Vagina (tissue), 2 donors: Measurements from ENCODE around the gene ZNF474. TPM values are rescaled to one million over a fixed set of nuclear protein-coding genes. Genes with fewer than 3 reads are reported as not detected.

ENCODE experiments used
- DNase-seq, 2 donors: peaks; one replicate each; pipeline ENCODE4 v3.0.0-alpha.2; 2017; ENCODE audit errors: extremely low spot score in 2 of 2
- H3K27ac ChIP-seq: fragments of 200-600 bp; sonication (generic); one replicate; pipeline ENCODE4 v1.5.1; 2019
- H3K27me3 ChIP-seq: fragments of 200-600 bp; sonication (generic); one replicate; pipeline ENCODE4 v1.5.1; 2019
- H3K36me3 ChIP-seq, 2 donors: fragments of 200-600 bp; sonication (generic); one replicate each; pipeline ENCODE4 v1.5.1; 2017 to 2019
- H3K4me1 ChIP-seq: fragments of 200-600 bp; sonication (generic); one replicate; pipeline ENCODE4 v1.5.1; 2019
- H3K4me3 ChIP-seq, 2 donors: fragments of 200-600 bp; sonication (generic); 1 replicate in 1 of 2; 2 replicates in 1 of 2; pipeline ENCODE4 v1.5.1; 2016 to 2019
- H3K9me3 ChIP-seq: fragments of 200-600 bp; sonication (generic); one replicate; pipeline ENCODE4 v1.5.1; 2019
- POLR2A ChIP-seq, 2 donors: fragments of 450-650 bp; IDR thresholded peaks; one replicate each; pipeline ENCODE4 v1.6.1; 2017; ENCODE audit warnings: antibody characterized with exemption in 2 of 2, mild to moderate bottlenecking in 2 of 2, moderate library complexity in 2 of 2
- POLR2AphosphoS5 ChIP-seq, 2 donors: sonication (generic); formaldehyde crosslinking; IDR thresholded peaks; one replicate each; pipeline ENCODE4 v1.9.0; 2017; ENCODE audit warnings: antibody characterized with exemption in 2 of 2, mild to moderate bottlenecking in 2 of 2, low read depth in 1 of 2; ENCODE audit not compliant: insufficient read depth in 1 of 2
- intact Hi-C: fragments of 100-400 bp; cut with DNase I; formaldehyde crosslinking; loops from one replicate; pipeline ENCODE4 v1.15.1; 2023
- total RNA-seq: library from RNA; depleted of rRNA; stranded (reverse); fragments of >200 nt; gene quantifications from one replicate; pipeline ENCODE4 v1.2.3, GENCODE V29; 2016
- TF ChIP-seq, protein P1 (sequence below), 3 experiments: fragments of 450-650 bp in 2 of 3; fragments of 200-600 bp in 1 of 3; sonication (generic) in 1 of 3; IDR thresholded peaks; one replicate each; pipeline ENCODE4 v1.5.1; 2017 to 2019; ENCODE audit warnings: antibody characterized with exemption in 3 of 3, mild to moderate bottlenecking in 2 of 3, moderate library complexity in 2 of 3

ZNF474 gene
- total RNA-seq, result 0.49 TPM

DNA sequence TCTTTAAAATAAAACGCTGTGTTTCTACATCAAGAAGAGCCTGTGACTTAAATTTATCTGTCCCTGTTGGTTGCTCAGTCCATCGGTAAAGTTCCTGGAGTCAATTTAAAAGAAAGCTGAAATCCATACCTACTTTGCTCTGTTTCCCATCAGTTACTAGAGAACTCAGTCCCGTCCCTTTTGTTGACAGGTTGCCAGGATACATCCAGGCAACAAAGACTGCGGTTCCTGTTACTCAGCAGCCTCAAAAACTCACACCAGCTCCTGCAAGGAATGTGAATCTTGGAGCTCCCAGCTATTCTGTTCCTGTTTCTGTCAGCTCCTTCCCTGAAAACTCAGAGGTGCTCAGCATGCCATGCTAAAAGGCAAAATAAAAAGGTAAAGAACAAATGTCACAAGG lies at the start of gene ZNF474:
Gene ZNF474, plus strand, starts transcription at position 241 of the 400 bp plus-strand sequence. CDS start 22,445 bp downstream, outside the sequence.
- peaks cover 13% of the 10 kb centered on the region for H3K4me1 ChIP-seq
- TF ChIP-seq POLR2AphosphoS5 (IDR thresholded peaks at IDR 0.05; ENCODE audit: insufficient read depth in 1 of 2, low read depth in 1 of 2), result no peak
- TF ChIP-seq, protein P1, sequence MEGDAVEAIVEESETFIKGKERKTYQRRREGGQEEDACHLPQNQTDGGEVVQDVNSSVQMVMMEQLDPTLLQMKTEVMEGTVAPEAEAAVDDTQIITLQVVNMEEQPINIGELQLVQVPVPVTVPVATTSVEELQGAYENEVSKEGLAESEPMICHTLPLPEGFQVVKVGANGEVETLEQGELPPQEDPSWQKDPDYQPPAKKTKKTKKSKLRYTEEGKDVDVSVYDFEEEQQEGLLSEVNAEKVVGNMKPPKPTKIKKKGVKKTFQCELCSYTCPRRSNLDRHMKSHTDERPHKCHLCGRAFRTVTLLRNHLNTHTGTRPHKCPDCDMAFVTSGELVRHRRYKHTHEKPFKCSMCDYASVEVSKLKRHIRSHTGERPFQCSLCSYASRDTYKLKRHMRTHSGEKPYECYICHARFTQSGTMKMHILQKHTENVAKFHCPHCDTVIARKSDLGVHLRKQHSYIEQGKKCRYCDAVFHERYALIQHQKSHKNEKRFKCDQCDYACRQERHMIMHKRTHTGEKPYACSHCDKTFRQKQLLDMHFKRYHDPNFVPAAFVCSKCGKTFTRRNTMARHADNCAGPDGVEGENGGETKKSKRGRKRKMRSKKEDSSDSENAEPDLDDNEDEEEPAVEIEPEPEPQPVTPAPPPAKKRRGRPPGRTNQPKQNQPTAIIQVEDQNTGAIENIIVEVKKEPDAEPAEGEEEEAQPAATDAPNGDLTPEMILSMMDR (IDR thresholded peaks at IDR 0.05), result no peak
- no peak for TF ChIP-seq POLR2A (IDR thresholded peaks at IDR 0.05)
- H3K9me3 ChIP-seq, result no peaks in the 10 kb centered on the region
- no peak within 1 kb of the TSS for H3K4me3 ChIP-seq
- H3K27me3 ChIP-seq, result no peaks in the 10 kb centered on the region
- no peak for DNase-seq
- H3K36me3 ChIP-seq, result no peaks in the 10 kb centered on the region
- H3K27ac ChIP-seq, result no peak within 1 kb of the TSS
- intact Hi-C loops, result no loop called here

DNA sequence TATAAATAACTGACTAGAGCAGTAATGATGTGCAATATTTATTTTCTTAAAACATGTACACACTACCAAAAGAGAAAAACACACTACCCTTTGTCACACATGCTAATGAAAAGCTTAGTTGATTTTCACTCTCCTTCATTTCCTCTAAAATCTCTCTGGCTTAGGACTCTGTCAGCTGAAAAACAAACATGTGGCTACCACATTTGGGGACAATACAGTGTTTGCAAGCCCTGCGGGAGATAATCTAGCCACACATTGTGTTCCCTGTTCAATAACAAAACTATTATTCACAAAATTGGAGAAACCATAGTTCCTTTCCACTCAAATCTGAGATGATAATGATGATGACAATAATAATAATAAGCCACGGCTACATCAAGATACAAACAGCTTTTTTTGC lies 47.8 kb upstream of the ZNF474 start:
- Histone ChIP-seq H3K27me3 (no peaks in the 10 kb centered on the region), H3K9me3 (no peaks in the 10 kb centered on the region), H3K36me3 (no peaks in the 10 kb centered on the region), H3K27ac (no peak overlapping the region), H3K4me1 (peaks cover 19% of the 10 kb centered on the region), H3K4me3 (no peak overlapping the region)
- TF ChIP-seq, protein P1 (IDR thresholded peaks at IDR 0.05), result no peak
- TF ChIP-seq POLR2A (IDR thresholded peaks at IDR 0.05) (no peak), POLR2AphosphoS5 (IDR thresholded peaks at IDR 0.05; ENCODE audit: insufficient read depth in 1 of 2, low read depth in 1 of 2) (no peak)
- no peak for DNase-seq
- intact Hi-C loops, result no loop called here

- Histone ChIP-seq H3K4me3 (no peak overlapping the region), H3K36me3 (no peaks in the 10 kb centered on the region), H3K27ac (no peak overlapping the region), H3K27me3 (no peaks in the 10 kb centered on the region), H3K4me1 (peaks cover 7% of the 10 kb centered on the region), H3K9me3 (no peaks in the 10 kb centered on the region)
- intact Hi-C loops, result no loop called here
- TF ChIP-seq POLR2AphosphoS5 (IDR thresholded peaks at IDR 0.05; ENCODE audit: insufficient read depth in 1 of 2, low read depth in 1 of 2), result no peak
- TF ChIP-seq POLR2A (IDR thresholded peaks at IDR 0.05), result no peak
- TF ChIP-seq, protein P1 (IDR thresholded peaks at IDR 0.05), result no peak
- DNase-seq, result no peak
Observed at GRCh38 chr5:122083535-122083934, 45.8 kb upstream of the ZNF474 start.

- Histone ChIP-seq H3K4me3 (no peak overlapping the region), H3K27me3 (no peaks in the 10 kb centered on the region), H3K9me3 (no peaks in the 10 kb centered on the region), H3K4me1 (no peaks in the 10 kb centered on the region), H3K36me3 (no peaks in the 10 kb centered on the region), H3K27ac (no peak overlapping the region)
- no peak for DNase-seq
- intact Hi-C loops, result no loop called here
- TF ChIP-seq POLR2AphosphoS5 (IDR thresholded peaks at IDR 0.05; ENCODE audit: insufficient read depth in 1 of 2, low read depth in 1 of 2), result no peak
- TF ChIP-seq, protein P1 (IDR thresholded peaks at IDR 0.05), result no peak
- TF ChIP-seq POLR2A (IDR thresholded peaks at IDR 0.05), result no peak
Observed at GRCh38 chr5:122085041-122085440, 44.3 kb upstream of the ZNF474 start.

DNA sequence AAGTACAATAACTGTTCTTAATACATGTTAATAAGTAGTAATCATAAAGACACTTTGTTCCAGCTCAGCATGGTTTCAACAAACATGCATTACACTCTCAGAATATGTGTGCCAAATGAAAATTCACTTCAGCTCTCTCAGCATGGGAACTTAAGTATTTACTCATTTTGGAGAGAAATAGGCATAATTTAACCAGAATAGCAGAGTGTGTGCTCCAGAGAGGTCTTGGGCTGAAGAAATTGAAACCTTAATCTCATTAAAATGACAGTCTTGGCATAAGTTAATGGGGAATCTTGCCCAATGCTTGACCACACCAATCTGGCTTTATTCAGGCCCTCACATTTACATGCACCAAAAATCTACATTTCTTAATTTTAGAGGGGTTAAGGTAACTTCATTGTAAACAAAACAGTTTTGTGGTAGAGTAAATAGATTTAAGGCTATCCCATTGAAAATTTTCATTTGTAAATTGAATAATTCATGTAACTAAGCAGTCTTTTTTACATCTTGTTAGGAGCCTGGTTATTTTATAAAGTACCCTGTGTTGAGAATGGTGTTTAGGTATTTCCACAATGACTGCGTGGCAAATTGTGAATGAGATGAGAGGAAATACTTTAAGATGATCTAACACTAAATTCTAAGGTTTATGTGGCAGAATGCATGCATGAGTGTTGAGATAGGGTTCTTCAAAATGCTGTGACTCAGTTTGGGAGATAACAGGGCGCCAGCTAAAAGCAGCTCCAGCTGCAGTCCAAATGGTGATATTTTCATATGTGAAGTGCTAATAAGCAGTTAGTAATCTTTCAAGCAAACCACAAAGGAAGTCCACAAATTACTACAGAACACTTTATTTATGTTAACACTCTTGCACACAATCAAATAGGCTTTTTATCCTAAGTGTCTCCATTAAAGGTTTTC lies 40.0 kb upstream of the ZNF474 start:
- intact Hi-C loops, result no loop called here
- H3K9me3 ChIP-seq, result no peaks in the 10 kb centered on the region
- no peak for DNase-seq
- no peak overlapping the region for H3K27ac ChIP-seq
- H3K4me3 ChIP-seq, result no peak overlapping the region
- TF ChIP-seq, protein P1 (IDR thresholded peaks at IDR 0.05), result no peak
- TF ChIP-seq POLR2AphosphoS5 (IDR thresholded peaks at IDR 0.05; ENCODE audit: insufficient read depth in 1 of 2, low read depth in 1 of 2), result no peak
- no peak for TF ChIP-seq POLR2A (IDR thresholded peaks at IDR 0.05)
- H3K4me1 ChIP-seq, result no peaks in the 10 kb centered on the region
- no peaks in the 10 kb centered on the region for H3K36me3 ChIP-seq
- no peaks in the 10 kb centered on the region for H3K27me3 ChIP-seq
